Lower lobe of right lung (tissue), 2 donors: ENCODE data around the gene KRTAP12-2. TPM values are rescaled to one million over a fixed set of nuclear protein-coding genes. Genes with fewer than 3 reads are reported as not detected.
"Not testable (repeated sequence)": the region's sequence is repeated elsewhere in the genome, so short reads cannot be mapped to it uniquely, and the experiment has no call there.

ENCODE experiments used
- ATAC-seq, 2 donors: fragments of 200-7000 bp; cut with Tn5 transposase; one replicate each; pipeline ENCODE4 v1.9.1; 2020 to 2022; ENCODE audit warnings: mild to moderate bottlenecking in 2 of 2, moderate library complexity in 2 of 2
- DNase-seq: peaks from one replicate; pipeline ENCODE4 v3.0.0-alpha.2; 2020
- H3K27ac ChIP-seq: fragments of 200-600 bp; one replicate; pipeline ENCODE4 v1.8.0; 2022
- H3K27me3 ChIP-seq: fragments of 200-600 bp; one replicate; pipeline ENCODE4 v1.8.0; 2022; ENCODE audit warnings: low read depth
- H3K36me3 ChIP-seq: fragments of 200-600 bp; one replicate; pipeline ENCODE4 v1.8.0; 2022; ENCODE audit warnings: mild to moderate bottlenecking
- H3K4me1 ChIP-seq: fragments of 200-600 bp; one replicate; pipeline ENCODE4 v1.8.0; 2022
- H3K4me3 ChIP-seq: fragments of 200-600 bp; one replicate; pipeline ENCODE4 v1.8.0; 2022; ENCODE audit warnings: mild to moderate bottlenecking
- H3K9me3 ChIP-seq: fragments of 200-600 bp; one replicate; pipeline ENCODE4 v1.8.0; 2022
- CTCF ChIP-seq: fragments of 200-600 bp; IDR thresholded peaks from one replicate; pipeline ENCODE4 v1.8.0; 2022; ENCODE audit warnings: antibody characterized with exemption, mild to moderate bottlenecking
- intact Hi-C: fragments of 100-400 bp; cut with DNase I; formaldehyde crosslinking; loops from one replicate; pipeline ENCODE4 v1.11.0; 2022
- total RNA-seq: library from RNA; stranded (reverse); fragmentation: NEBNext Ultra II Directional; extraction: Animal tissue kit (Norgen Biotek cat#: 25700); gene quantifications from one replicate; pipeline ENCODE4 v1.2.1, GENCODE V29; 2021
- donor health status: DM: no; HTN: yes; CAD: no; lungs with severe emphysema.

The KRTAP12-2 gene
- total RNA-seq, 1 donor from 2014 or later, result not detected

- Histone ChIP-seq H3K27ac (no peak overlapping the region), H3K4me1 (no peaks in the 10 kb centered on the region), H3K9me3 (no peaks in the 10 kb centered on the region), H3K27me3 (peaks cover 3% of the 10 kb centered on the region), H3K4me3 (no peak overlapping the region), H3K36me3 (no peaks in the 10 kb centered on the region)
- ATAC-seq (no peak), DNase-seq (no peak)
- intact Hi-C loops, result no loop called here
- TF ChIP-seq CTCF, result no peak
Measured at GRCh38 chr21:44650265-44650972, 16.3 kb downstream of the KRTAP12-2 start.

GRCh38 chr21:44649521-44650100 lies 17.1 kb downstream of the KRTAP12-2 start:
- Histone ChIP-seq H3K27me3 (peaks cover 3% of the 10 kb centered on the region), H3K9me3 (no peaks in the 10 kb centered on the region), H3K36me3 (no peaks in the 10 kb centered on the region), H3K27ac (no peak overlapping the region), H3K4me1 (no peaks in the 10 kb centered on the region), H3K4me3 (no peak overlapping the region)
- DNase-seq (no peak), ATAC-seq (no peak)
- no peak for TF ChIP-seq CTCF
- intact Hi-C loops, result no loop called here

GRCh38 chr21:44648557-44649311 lies 18.0 kb downstream of the KRTAP12-2 start:
- H3K9me3 ChIP-seq, result no peaks in the 10 kb centered on the region
- H3K27ac ChIP-seq, result no peak overlapping the region
- H3K27me3 ChIP-seq, result no peaks in the 10 kb centered on the region
- no peaks in the 10 kb centered on the region for H3K36me3 ChIP-seq
- ATAC-seq (no peak), DNase-seq (no peak)
- intact Hi-C loops, result no loop called here
- TF ChIP-seq CTCF, result no peak
- H3K4me1 ChIP-seq, result no peaks in the 10 kb centered on the region
- H3K4me3 ChIP-seq, result no peak overlapping the region

GRCh38 chr21:44647222-44647552 lies 19.5 kb downstream of the KRTAP12-2 start:
- DNase-seq, result no peak
- H3K27me3 ChIP-seq, result no peaks in the 10 kb centered on the region
- no peak for ATAC-seq
- no peaks in the 10 kb centered on the region for H3K36me3 ChIP-seq
- H3K4me3 ChIP-seq, result no peak overlapping the region
- H3K4me1 ChIP-seq, result no peaks in the 10 kb centered on the region
- intact Hi-C loops, result no loop called here
- no peaks in the 10 kb centered on the region for H3K9me3 ChIP-seq
- no peak for TF ChIP-seq CTCF
- no peak overlapping the region for H3K27ac ChIP-seq

- intact Hi-C loops, H3K9me3 ChIP-seq, ATAC-seq, DNase-seq, H3K4me3 ChIP-seq, H3K36me3 ChIP-seq, H3K27ac ChIP-seq, H3K27me3 ChIP-seq, H3K4me1 ChIP-seq: not testable (repeated sequence)
Measured at GRCh38 chr21:44646366-44647221, 20.1 kb downstream of the KRTAP12-2 start, which contains the start of gene KRTAP10-11. TSS of gene KRTAP10-11 (plus strand) at chr21:44646414. CDS start at chr21:44646459, 45 bp downstream.
